ENCODE results near the gene AFF3. TPM values are rescaled to one million over a fixed set of nuclear protein-coding genes. Genes with fewer than 3 reads are reported as not detected.
A peak's percentile ranks its signal among the peaks of the same experiment; 100 is the strongest.
"Not testable (repeated sequence)": the region's sequence is repeated elsewhere in the genome, so short reads cannot be mapped to it uniquely, and the experiment has no call there.

AFF3 gene
- total RNA-seq, 6 experiments from 2014 or later = 1.3 to 7.3 (median 6.4) TPM

DNA sequence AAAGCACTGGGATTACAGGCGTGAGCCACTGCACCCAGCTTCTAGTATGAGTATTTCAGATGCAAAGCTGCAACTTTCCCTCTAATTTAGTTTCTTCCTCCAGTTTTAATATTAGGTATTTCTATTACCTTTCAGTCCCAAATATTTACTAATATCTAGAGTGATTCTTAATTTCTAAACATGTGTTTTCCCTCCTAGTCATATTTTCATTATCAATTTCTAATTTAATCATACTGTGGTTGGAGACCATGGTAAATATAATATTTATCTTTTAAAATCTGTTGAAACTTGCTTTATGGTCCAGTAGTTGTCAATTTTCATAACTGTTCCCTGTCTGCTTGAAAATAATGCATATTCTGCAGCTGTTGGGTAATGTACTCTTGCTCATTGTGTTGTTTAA is 406.6 kb downstream of the AFF3 start:
- Histone ChIP-seq H3K4me3 (no peak overlapping the region), H3K27me3 (no peaks in the 10 kb centered on the region), H3K36me3 (no peaks in the 10 kb centered on the region), H3K9me3 (no peaks in the 10 kb centered on the region), H3K27ac (no peak overlapping the region), H3K4me1 (no peaks in the 10 kb centered on the region)
- DNase-seq (no peak), ATAC-seq (no peak)
- TF ChIP-seq, protein P1, sequence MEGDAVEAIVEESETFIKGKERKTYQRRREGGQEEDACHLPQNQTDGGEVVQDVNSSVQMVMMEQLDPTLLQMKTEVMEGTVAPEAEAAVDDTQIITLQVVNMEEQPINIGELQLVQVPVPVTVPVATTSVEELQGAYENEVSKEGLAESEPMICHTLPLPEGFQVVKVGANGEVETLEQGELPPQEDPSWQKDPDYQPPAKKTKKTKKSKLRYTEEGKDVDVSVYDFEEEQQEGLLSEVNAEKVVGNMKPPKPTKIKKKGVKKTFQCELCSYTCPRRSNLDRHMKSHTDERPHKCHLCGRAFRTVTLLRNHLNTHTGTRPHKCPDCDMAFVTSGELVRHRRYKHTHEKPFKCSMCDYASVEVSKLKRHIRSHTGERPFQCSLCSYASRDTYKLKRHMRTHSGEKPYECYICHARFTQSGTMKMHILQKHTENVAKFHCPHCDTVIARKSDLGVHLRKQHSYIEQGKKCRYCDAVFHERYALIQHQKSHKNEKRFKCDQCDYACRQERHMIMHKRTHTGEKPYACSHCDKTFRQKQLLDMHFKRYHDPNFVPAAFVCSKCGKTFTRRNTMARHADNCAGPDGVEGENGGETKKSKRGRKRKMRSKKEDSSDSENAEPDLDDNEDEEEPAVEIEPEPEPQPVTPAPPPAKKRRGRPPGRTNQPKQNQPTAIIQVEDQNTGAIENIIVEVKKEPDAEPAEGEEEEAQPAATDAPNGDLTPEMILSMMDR (IDR thresholded peaks at IDR 0.05) = no peak
- TF ChIP-seq POLR2A (IDR thresholded peaks at IDR 0.05) = no peak
- 56% methylated on average over 1 of the region's 1 CpG for WGBS (ENCODE audit: insufficient coverage, low coverage, low lambda C conversion rate, missing lambda C conversion rate)
- intact Hi-C loops (cut with DNase I) = no loop called here

DNA sequence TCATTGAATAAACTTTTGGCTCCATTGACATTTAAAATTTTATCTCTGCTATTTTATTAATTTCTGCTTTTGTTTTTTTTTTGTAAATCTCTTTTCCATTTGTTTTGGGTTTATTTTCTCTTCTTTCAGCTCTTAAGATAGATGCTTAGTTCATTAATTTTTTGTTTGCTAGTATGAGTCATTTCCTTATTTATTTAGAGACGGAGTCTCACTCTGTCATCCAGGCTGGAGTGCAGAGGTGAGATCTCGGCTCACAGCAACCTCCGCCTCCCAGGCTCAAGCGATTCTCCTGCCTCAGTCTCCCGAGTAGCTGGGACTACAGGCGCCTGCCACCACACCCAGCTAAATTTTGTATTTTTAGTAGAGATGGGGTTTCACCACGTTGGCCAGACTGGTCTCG is 407.1 kb downstream of the AFF3 start:
- H3K36me3 ChIP-seq; H3K4me1 ChIP-seq; H3K27me3 ChIP-seq; H3K9me3 ChIP-seq; H3K4me3 ChIP-seq; intact Hi-C loops (cut with DNase I); DNase-seq; H3K27ac ChIP-seq: not testable (repeated sequence)
- ATAC-seq = peak in 1 of 4 donors; percentile 76
- 47% methylated on average over 6 of the region's 8 CpGs for WGBS (ENCODE audit: insufficient coverage, low coverage, low lambda C conversion rate, missing lambda C conversion rate)

DNA sequence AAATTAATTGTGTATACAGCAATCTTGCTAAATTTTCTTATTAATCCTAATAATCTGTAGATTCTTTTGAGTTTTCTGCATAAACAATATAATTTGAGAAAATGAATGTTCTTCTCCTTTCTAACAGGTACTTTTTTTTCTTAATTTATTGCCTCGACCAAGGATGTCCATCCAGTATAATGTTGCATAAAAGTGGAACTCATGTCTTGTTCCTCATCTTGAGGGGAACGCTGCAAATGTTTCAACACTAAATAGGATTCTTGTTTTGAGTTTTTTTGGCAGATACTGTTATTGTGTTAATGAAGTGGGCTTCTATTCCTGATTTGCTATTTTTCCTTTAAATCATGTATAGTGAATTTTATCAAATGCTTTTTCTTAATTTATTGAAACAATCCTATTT is 408.2 kb downstream of the AFF3 start:
- Histone ChIP-seq H3K9me3 (no peaks in the 10 kb centered on the region), H3K27me3 (no peaks in the 10 kb centered on the region), H3K27ac (no peak overlapping the region), H3K36me3 (no peaks in the 10 kb centered on the region), H3K4me3 (no peak overlapping the region), H3K4me1 (no peaks in the 10 kb centered on the region)
- no peak for DNase-seq
- ATAC-seq = no peak
- TF ChIP-seq POLR2A (IDR thresholded peaks at IDR 0.05) = no peak
- TF ChIP-seq, protein P1 (IDR thresholded peaks at IDR 0.05) = no peak
- intact Hi-C loops (cut with DNase I) = no loop called here
- 67% methylated on average over 2 of the region's 2 CpGs for WGBS (ENCODE audit: insufficient coverage, low coverage, low lambda C conversion rate, missing lambda C conversion rate)

DNA sequence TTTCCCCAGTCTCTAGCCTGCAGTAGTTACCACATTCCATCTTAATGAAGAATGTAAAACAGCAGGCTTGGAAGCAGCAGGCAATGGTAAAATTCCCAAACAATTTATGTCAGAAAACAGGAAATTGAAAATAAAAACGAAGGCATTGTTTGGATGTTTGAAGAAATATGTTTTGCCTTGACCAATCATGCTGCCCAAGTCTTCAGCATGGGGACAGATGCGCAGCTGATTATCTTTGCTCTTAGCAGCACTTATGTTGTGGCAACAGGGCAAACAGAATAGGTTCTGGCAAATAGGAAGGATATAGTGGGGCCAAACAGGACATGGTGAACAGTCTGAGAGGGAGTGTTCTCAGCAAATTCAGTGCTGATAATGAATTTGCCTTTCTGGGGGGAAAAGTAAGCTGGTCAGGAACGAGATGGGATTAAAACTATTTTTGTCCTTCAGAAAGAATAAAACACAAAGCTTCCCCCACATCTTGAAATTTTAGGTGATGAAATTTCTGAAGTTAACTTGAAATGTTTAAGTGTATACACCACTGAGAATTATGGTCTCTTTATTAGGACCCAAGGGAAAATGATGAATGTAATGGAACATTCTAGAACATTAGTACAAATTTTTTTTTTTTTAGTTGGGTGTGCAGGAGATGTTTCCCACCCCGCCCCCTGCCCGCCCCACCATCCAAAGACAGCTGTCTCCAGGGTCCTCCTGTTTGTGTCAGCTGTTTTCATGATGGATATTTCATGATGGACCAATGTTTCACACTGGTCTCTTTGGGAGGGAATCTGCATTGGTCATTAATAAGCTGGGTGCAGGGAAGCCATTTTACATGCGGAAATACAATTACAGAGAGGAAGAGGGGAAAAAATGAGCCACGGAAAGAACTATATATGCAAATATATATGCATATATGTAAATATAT is 413.0 kb downstream of the AFF3 start:
- H3K27ac ChIP-seq = no peak overlapping the region
- no peak overlapping the region for H3K4me3 ChIP-seq
- no peaks in the 10 kb centered on the region for H3K4me1 ChIP-seq
- no peaks in the 10 kb centered on the region for H3K36me3 ChIP-seq
- DNase-seq (no peak), ATAC-seq (no peak)
- intact Hi-C loops (cut with DNase I) = no loop called here
- no peak for TF ChIP-seq POLR2A (IDR thresholded peaks at IDR 0.05)
- TF ChIP-seq, protein P1 (IDR thresholded peaks at IDR 0.05) = no peak
- H3K27me3 ChIP-seq = no peaks in the 10 kb centered on the region
- WGBS (ENCODE audit: insufficient coverage, low coverage, low lambda C conversion rate, missing lambda C conversion rate) = 74% methylated on average over 7 of the region's 7 CpGs
- no peaks in the 10 kb centered on the region for H3K9me3 ChIP-seq

DNA sequence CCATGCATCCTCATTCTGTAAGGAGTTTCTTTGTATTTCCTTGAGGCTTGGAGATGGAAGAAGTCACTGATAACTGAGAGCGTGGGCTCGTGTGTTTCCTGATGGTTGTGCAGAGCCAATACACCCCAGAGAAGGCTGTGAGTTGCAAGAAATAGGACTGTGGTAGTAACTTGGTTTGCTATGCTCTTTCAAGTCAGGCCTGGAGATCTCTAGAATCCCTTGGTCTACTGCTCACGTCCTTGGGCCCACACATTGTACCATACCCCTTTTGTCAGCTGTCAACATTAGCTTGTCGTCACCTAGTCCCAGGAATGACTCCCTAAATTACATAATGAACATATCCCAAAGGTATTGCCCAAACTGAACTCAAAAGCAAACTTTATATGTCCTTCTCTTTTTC is 414.2 kb downstream of the AFF3 start:
- no peak for ATAC-seq
- Histone ChIP-seq H3K27ac (no peak overlapping the region), H3K36me3 (no peaks in the 10 kb centered on the region), H3K27me3 (no peaks in the 10 kb centered on the region), H3K4me1 (no peaks in the 10 kb centered on the region), H3K4me3 (no peak overlapping the region), H3K9me3 (no peaks in the 10 kb centered on the region)
- intact Hi-C loops (cut with DNase I) = no loop called here
- 97% methylated on average over 3 of the region's 4 CpGs for WGBS (ENCODE audit: insufficient coverage, low coverage, low lambda C conversion rate, missing lambda C conversion rate)
- no peak for DNase-seq
- TF ChIP-seq POLR2A (IDR thresholded peaks at IDR 0.05) = no peak
- TF ChIP-seq, protein P1 (IDR thresholded peaks at IDR 0.05) = no peak

All from right lobe of liver (tissue), 6 donors.